Cardiac muscle cell (in vitro differentiated cells and primary cell): Measurements from ENCODE around the gene OR2W1. TPM values are rescaled to one million over a fixed set of nuclear protein-coding genes. Genes with fewer than 3 reads are reported as not detected.

ENCODE experiments used
- DNase-seq, 2 donors: peaks; one replicate each; pipeline versions ENCODE4 v3.0.0 to v3.0.0-alpha.2; 2010 to 2017; ENCODE audit warnings: low read depth in 1 of 2, low spot score in 1 of 2
- H3K27ac ChIP-seq: fragments of 200-600 bp; sonication (generic); 2 replicates; pipeline ENCODE4 v1.5.1; 2016
- H3K27me3 ChIP-seq: fragments of 200-600 bp; sonication (generic); 2 replicates; pipeline ENCODE4 v1.6.0; 2016; ENCODE audit warnings: control low read depth
- H3K36me3 ChIP-seq: fragments of 200-600 bp; sonication (generic); 2 replicates; pipeline ENCODE4 v1.5.1; 2016; ENCODE audit warnings: control low read depth
- H3K4me1 ChIP-seq: fragments of 200-600 bp; sonication (generic); 2 replicates; pipeline ENCODE4 v1.8.1; 2017; ENCODE audit warnings: low read depth, mild to moderate bottlenecking, mixed run types
- H3K4me3 ChIP-seq: fragments of 200-600 bp; sonication (generic); 2 replicates; pipeline ENCODE4 v1.5.1; 2016; ENCODE audit warnings: mild to moderate bottlenecking
- H3K9me3 ChIP-seq: fragments of 200-600 bp; sonication (generic); 2 replicates; pipeline ENCODE4 v1.5.1; 2017; ENCODE audit warnings: low read depth, mild to moderate bottlenecking, control low read depth
- CTCF ChIP-seq: IDR thresholded peaks from 2 replicates; pipeline ENCODE4 v1.5.1; 2012; ENCODE audit warnings: low read depth, mild to moderate bottlenecking, low read length
- polyA plus RNA-seq: library from polyadenylated mRNA; unstranded; fragments of >200 nt; fragmentation: Nextera tagmentation; extraction: Ambion mirVana; gene quantifications from 2 replicates; pipeline ENCODE4 v1.2.1, GENCODE V29; 2016
- total RNA-seq: library from RNA; depleted of rRNA; stranded (reverse); fragments of >200 nt; gene quantifications from 2 replicates; pipeline ENCODE4 v1.2.3, GENCODE V29; 2016

OR2W1 gene
- total and polyA plus RNA-seq, 2 experiments from 2014 or later = not detected

- Histone ChIP-seq H3K27me3 (peaks cover 19% of the 10 kb centered on the region), H3K9me3 (no peaks in the 10 kb centered on the region), H3K4me1 (no peaks in the 10 kb centered on the region), H3K36me3 (no peaks in the 10 kb centered on the region), H3K27ac (no peak overlapping the region), H3K4me3 (no peak overlapping the region)
- no peak for TF ChIP-seq CTCF
- no peak for DNase-seq
These were observed 34.2 kb upstream of the OR2W1 start for GRCh38 chr6:29079203-29079602.

- Histone ChIP-seq H3K36me3 (no peaks in the 10 kb centered on the region), H3K9me3 (no peaks in the 10 kb centered on the region), H3K27me3 (peaks cover 22% of the 10 kb centered on the region), H3K4me3 (no peak overlapping the region), H3K4me1 (no peaks in the 10 kb centered on the region), H3K27ac (no peak overlapping the region)
- TF ChIP-seq CTCF = peak; percentile 43
- peak; percentile 9 to 53 for DNase-seq
These were observed 27.1 kb upstream of the OR2W1 start for GRCh38 chr6:29071831-29072723.

GRCh38 chr6:29051680-29052079, 6.7 kb upstream of the OR2W1 start:
- no peak for TF ChIP-seq CTCF
- Histone ChIP-seq H3K4me3 (no peak overlapping the region), H3K9me3 (no peaks in the 10 kb centered on the region), H3K27ac (no peak overlapping the region), H3K36me3 (no peaks in the 10 kb centered on the region), H3K4me1 (no peaks in the 10 kb centered on the region), H3K27me3 (peaks cover 20% of the 10 kb centered on the region)
- DNase-seq = no peak

- no peaks in the 10 kb centered on the region for H3K9me3 ChIP-seq
- no peaks in the 10 kb centered on the region for H3K36me3 ChIP-seq
- H3K4me1 ChIP-seq = no peaks in the 10 kb centered on the region
- no peaks in the 10 kb centered on the region for H3K27me3 ChIP-seq
- no peak overlapping the region for H3K4me3 ChIP-seq
- no peak overlapping the region for H3K27ac ChIP-seq
- no peak for DNase-seq
- no peak for TF ChIP-seq CTCF
These were observed 9.0 kb downstream of the OR2W1 start for GRCh38 chr6:29035951-29036350.

- no peak overlapping the region for H3K4me3 ChIP-seq
- H3K27me3 ChIP-seq = peaks cover 21% of the 10 kb centered on the region
- TF ChIP-seq CTCF = no peak
- no peaks in the 10 kb centered on the region for H3K4me1 ChIP-seq
- no peaks in the 10 kb centered on the region for H3K36me3 ChIP-seq
- DNase-seq = no peak
- no peaks in the 10 kb centered on the region for H3K9me3 ChIP-seq
- no peak overlapping the region for H3K27ac ChIP-seq
These were observed 16.2 kb downstream of the OR2W1 start for GRCh38 chr6:29028821-29029220.
